Endothelial cell of umbilical vein (primary cell): ENCODE data around the gene NR3C2. TPM values are rescaled to one million over a fixed set of nuclear protein-coding genes. Genes with fewer than 3 reads are reported as not detected.

ENCODE experiments used
- BruUV-seq: library from RNA; stranded (reverse); fragments of 400-500 nt; replicated peaks from 2 replicates; lab custom pipeline; 2021; lab: Mats Ljungman, UMichigan
- CTCF ChIA-PET: fragments of 300-600, 350-600 bp; sonication (Branson Sonifier 250); formaldehyde crosslinking; loops from one replicate; lab custom pipeline; 2021; ENCODE audit warnings: antibody characterized with exemption, inconsistent platforms; lab: Charles Lee
- POLR2A ChIA-PET: fragments of 300-600, 350-600 bp; sonication (Branson Sonifier 250); formaldehyde crosslinking; loops from one replicate; lab custom pipeline; 2021; ENCODE audit warnings: antibody characterized with exemption, inconsistent platforms; lab: Charles Lee
- DNase-seq: peaks from one replicate; pipeline ENCODE4 v3.0.0-alpha.2; 2011; ENCODE audit warnings: low read depth, low spot score
- FAIRE-seq: peaks from 2 replicates; lab custom pipeline; 2011; peaks lifted over from hg19 to GRCh38; lab: Jason Lieb, UNC
- H2AFZ ChIP-seq: 2 replicates; pipeline ENCODE4 v1.6.0; 2012; ENCODE audit warnings: low read depth, low read length, control low read depth, inconsistent platforms
- H3K27ac ChIP-seq: 2 replicates; pipeline ENCODE4 v1.5.1; 2011; ENCODE audit warnings: low read depth, mild to moderate bottlenecking, control low read depth, low read length, moderate library complexity; ENCODE audit not compliant: insufficient read depth
- H3K27me3 ChIP-seq, 2 experiments: 2 replicates each; pipeline versions ENCODE4 v1.6.0 to v1.6.1; 2011; ENCODE audit warnings: low read length in 2 of 2, mixed read lengths in 1 of 2; ENCODE audit not compliant: control insufficient read depth in 2 of 2, insufficient read depth in 2 of 2
- H3K36me3 ChIP-seq, 2 experiments: 2 replicates in 1 of 2; 3 replicates in 1 of 2; pipeline ENCODE4 v1.5.1; 2011; ENCODE audit warnings: low read length in 2 of 2, mild to moderate bottlenecking in 1 of 2, moderate library complexity in 1 of 2; ENCODE audit not compliant: control insufficient read depth in 2 of 2, insufficient read depth in 2 of 2; ENCODE audit errors: extremely low read depth in 1 of 2
- H3K4me1 ChIP-seq: 3 replicates; pipeline ENCODE4 v1.5.1; 2011; ENCODE audit warnings: mild to moderate bottlenecking, low read length; ENCODE audit not compliant: control insufficient read depth, insufficient read depth; ENCODE audit errors: extremely low read depth
- H3K4me2 ChIP-seq: 2 replicates; pipeline ENCODE4 v1.6.1; 2011; ENCODE audit warnings: low read length, control low read depth, mixed read lengths; ENCODE audit not compliant: insufficient read depth
- H3K4me3 ChIP-seq, 3 experiments: fragments of 200-600 bp in 1 of 3; sonication (generic), shearing (Covaris generic) in 1 of 3; replicated peaks in 1 of 3; 2 replicates each; pipeline ENCODE4 v1.5.1; 2011 to 2016; ENCODE audit warnings: control low read depth in 3 of 3, low read length in 3 of 3, mild to moderate bottlenecking in 2 of 3, inconsistent platforms in 1 of 3, low read depth in 1 of 3, moderate library complexity in 1 of 3; ENCODE audit not compliant: insufficient read depth in 1 of 3
- H3K79me2 ChIP-seq: 2 replicates; pipeline ENCODE4 v1.6.0; 2012; ENCODE audit warnings: low read length, inconsistent platforms; ENCODE audit not compliant: control insufficient read depth, insufficient read depth
- H3K9ac ChIP-seq: replicated peaks from 2 replicates; pipeline ENCODE3; 2011; ENCODE audit warnings: low read length, control low read depth; ENCODE audit not compliant: insufficient read depth; ENCODE audit errors: extremely low read depth
- H3K9me1 ChIP-seq: replicated peaks from 3 replicates; pipeline ENCODE4 v1.6.0; 2011; ENCODE audit warnings: mild to moderate bottlenecking, low read length; ENCODE audit not compliant: control insufficient read depth, insufficient read depth; ENCODE audit errors: extremely low read depth
- H3K9me3 ChIP-seq: replicated peaks from 2 replicates; pipeline ENCODE4 v1.5.1; 2012; ENCODE audit warnings: low read length, inconsistent platforms; ENCODE audit not compliant: control insufficient read depth, insufficient read depth
- H4K20me1 ChIP-seq: replicated peaks from 2 replicates; pipeline ENCODE3; 2011; ENCODE audit warnings: mild to moderate bottlenecking, low read length; ENCODE audit not compliant: control insufficient read depth, insufficient read depth; ENCODE audit errors: extremely low read depth
- CTCF ChIP-seq, 2 donors: IDR thresholded peaks; 1 replicate in 1 of 2; 2 replicates in 1 of 2; pipeline ENCODE4 v1.5.1; 2011; ENCODE audit warnings: low read length in 2 of 2, mild to moderate bottlenecking in 2 of 2, moderate library complexity in 2 of 2, control low read depth in 1 of 2, inconsistent platforms in 1 of 2, low read depth in 1 of 2; ENCODE audit not compliant: insufficient read depth in 1 of 2; ENCODE audit errors: extremely low read depth in 1 of 2
- EZH2 ChIP-seq: IDR thresholded peaks from 2 replicates; pipeline ENCODE4 v1.6.1; 2012; ENCODE audit warnings: borderline replicate concordance, low read depth, mild to moderate bottlenecking, moderate library complexity, low read length, inconsistent platforms; ENCODE audit not compliant: severe bottlenecking
- FOS ChIP-seq: IDR thresholded peaks from 2 replicates; pipeline ENCODE4 v1.6.1; 2011; ENCODE audit warnings: mild to moderate bottlenecking, low read length, moderate library complexity, borderline replicate concordance; ENCODE audit not compliant: insufficient read depth
- GATA2 ChIP-seq: IDR thresholded peaks from 2 replicates; pipeline ENCODE4 v1.7.0; 2011; ENCODE audit warnings: low read depth, mild to moderate bottlenecking, moderate library complexity, mixed read lengths, low read length; ENCODE audit not compliant: insufficient read length, insufficient read depth
- JUN ChIP-seq: IDR thresholded peaks from 2 replicates; pipeline ENCODE4 v1.6.1; 2011; ENCODE audit warnings: borderline replicate concordance, low read depth; ENCODE audit not compliant: insufficient read length, insufficient read depth
- MYC ChIP-seq: IDR thresholded peaks from one replicate; pipeline ENCODE4 v1.6.1; 2011; ENCODE audit warnings: mild to moderate bottlenecking, low read depth, low read length
- POLR2A ChIP-seq: IDR thresholded peaks from 2 replicates; pipeline ENCODE4 v1.6.1; 2012; ENCODE audit warnings: low read depth, mild to moderate bottlenecking, control low read depth, low read length
- POLR2AphosphoS5 ChIP-seq: IDR thresholded peaks from 2 replicates; pipeline ENCODE4 v1.6.1; 2012; ENCODE audit warnings: low read depth, mild to moderate bottlenecking, control low read depth, low read length, moderate library complexity; ENCODE audit not compliant: insufficient read depth
- dilution Hi-C: fragments of 300-500 bp; cut with MboI; formaldehyde crosslinking; loops from one replicate; pipeline ENCODE4 v1.15.0; 2019; ENCODE audit warnings: low sequenced_read_pairs; ENCODE audit not compliant: extremely low pct_ligation_motif_present
- intact Hi-C: fragments of 100-400 bp; cut with micrococcal nuclease; formaldehyde crosslinking; loops from one replicate; pipeline ENCODE4 v1.10.0; 2022
- polyA plus RNA-seq, 4 experiments: library from polyadenylated mRNA; depleted of rRNA in 3 of 4; stranded (reverse) in 3 of 4; unstranded in 1 of 4; fragments of >200 nt; gene quantifications; 2 replicates each; pipeline versions ENCODE4 v1.2.1 to v1.2.3, GENCODE V29; 2011 to 2012; ENCODE audit warnings: missing spikeins in 1 of 4
- total RNA-seq: library from RNA; stranded (reverse); gene quantifications from 2 replicates; pipeline ENCODE4 v1.2.3, GENCODE V29; 2021

The NR3C2 gene
- total and polyA plus RNA-seq, 2 donors (not counting 3 experiments of a cell fraction or from before 2014, with no cell fraction given) = 4.8 to 16.4 TPM

GRCh38 chr4:148445860-148446330 is 3.7 kb upstream of the NR3C2 start:
- Histone ChIP-seq H3K36me3 (no peaks in the 10 kb centered on the region), H3K4me1 (peaks cover 22% of the 10 kb centered on the region), H3K4me3 (peak overlapping the region; percentile 88 to 98 (median 94)), H3K9ac (peak overlapping the region; percentile 87), H3K9me1 (no peaks in the 10 kb centered on the region), H4K20me1 (no peaks in the 10 kb centered on the region), H3K79me2 (peaks cover 9% of the 10 kb centered on the region), H3K9me3 (no peaks in the 10 kb centered on the region), H2AFZ (peak overlapping the region; percentile 99), H3K27ac (peak overlapping the region; percentile 57), H3K4me2 (peak overlapping the region; percentile 89), H3K27me3 (no peaks in the 10 kb centered on the region)
- DNase-seq (no peak), FAIRE-seq (peak; percentile 42)
- intact Hi-C loops (loop anchor here (2.0 to 10.0 kb wide), 3 partner anchors 221 to 831 kb away; partner anchors contain the start of gene TMEM184C), dilution Hi-C loops (no loop called here)
- TSS peak; percentile 1 for BruUV-seq
- POLR2A ChIA-PET = no interaction called here
- CTCF ChIA-PET = interaction anchor here (0.6 to 6.1 kb wide), 9 partner anchors 36 to 585 kb away, joined by 3 to 41 read pairs (median 3); no protein-coding TSS in a partner anchor
- no peak for TF ChIP-seq MYC
- TF ChIP-seq GATA2 = no peak
- no peak for TF ChIP-seq POLR2A
- TF ChIP-seq JUN = no peak
- TF ChIP-seq FOS = no peak
- TF ChIP-seq POLR2AphosphoS5 = no peak
- TF ChIP-seq CTCF (IDR thresholded peaks at IDR 0.05; ENCODE audit: extremely low read depth in 1 of 2, insufficient read depth in 1 of 2, low read depth in 1 of 2, low read length in 2 of 2) = no peak
- no peak for TF ChIP-seq EZH2
